ENCODE measurements around the gene ZNRF3.

Gene ZNRF3

DNA sequence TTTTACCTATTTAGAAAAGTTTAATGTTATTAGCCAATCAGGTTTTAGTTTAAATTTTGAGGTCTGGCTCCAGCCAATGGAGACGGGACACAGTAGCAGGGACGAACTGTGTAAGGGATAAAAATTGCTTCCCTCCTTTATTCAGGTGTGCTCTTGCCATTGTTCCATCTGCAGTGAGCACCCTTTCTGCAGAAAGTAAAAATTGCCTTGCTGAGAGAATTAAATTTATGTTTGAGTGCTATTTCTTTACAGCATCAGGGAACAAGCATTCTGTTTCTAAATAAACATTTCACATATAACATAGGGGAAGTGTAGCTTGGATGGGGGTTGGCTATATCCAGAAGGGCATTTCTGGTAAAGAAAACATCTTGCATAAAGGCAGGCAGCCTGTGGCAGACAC, 36.4 kb upstream of the ZNRF3 start:
- Histone ChIP-seq H3F3A (ENCODE audit: insufficient read depth) (no peaks in the 10 kb centered on the region), H3K4me2 (ENCODE audit: low read depth, low read length, poor library complexity, severe bottlenecking) (no peak overlapping the region), H3K79me2 (ENCODE audit: insufficient read depth, low read length) (no peaks in the 10 kb centered on the region), H3K36me3 (ENCODE audit: low read length) (no peaks in the 10 kb centered on the region), H3K9me2 (replicated peaks; ENCODE audit: insufficient read depth, low read length) (no peaks in the 10 kb centered on the region), H2AFZ (ENCODE audit: low read depth, low read length, severe bottlenecking) (no peak overlapping the region), H3K4me3 (ENCODE audit: insufficient read depth, low read length, poor library complexity, severe bottlenecking) (no peak overlapping the region), H4K20me1 (ENCODE audit: low read depth, low read length) (no peaks in the 10 kb centered on the region), H3K27ac (ENCODE audit: low read depth, low read length) (no peak overlapping the region), H3K9me3 (ENCODE audit: insufficient read depth, low read length) (no peaks in the 10 kb centered on the region), H3K27me3 (ENCODE audit: low read length) (no peaks in the 10 kb centered on the region), H3K9ac (ENCODE audit: low read length) (no peak overlapping the region)
- TF ChIP-seq, protein P1, sequence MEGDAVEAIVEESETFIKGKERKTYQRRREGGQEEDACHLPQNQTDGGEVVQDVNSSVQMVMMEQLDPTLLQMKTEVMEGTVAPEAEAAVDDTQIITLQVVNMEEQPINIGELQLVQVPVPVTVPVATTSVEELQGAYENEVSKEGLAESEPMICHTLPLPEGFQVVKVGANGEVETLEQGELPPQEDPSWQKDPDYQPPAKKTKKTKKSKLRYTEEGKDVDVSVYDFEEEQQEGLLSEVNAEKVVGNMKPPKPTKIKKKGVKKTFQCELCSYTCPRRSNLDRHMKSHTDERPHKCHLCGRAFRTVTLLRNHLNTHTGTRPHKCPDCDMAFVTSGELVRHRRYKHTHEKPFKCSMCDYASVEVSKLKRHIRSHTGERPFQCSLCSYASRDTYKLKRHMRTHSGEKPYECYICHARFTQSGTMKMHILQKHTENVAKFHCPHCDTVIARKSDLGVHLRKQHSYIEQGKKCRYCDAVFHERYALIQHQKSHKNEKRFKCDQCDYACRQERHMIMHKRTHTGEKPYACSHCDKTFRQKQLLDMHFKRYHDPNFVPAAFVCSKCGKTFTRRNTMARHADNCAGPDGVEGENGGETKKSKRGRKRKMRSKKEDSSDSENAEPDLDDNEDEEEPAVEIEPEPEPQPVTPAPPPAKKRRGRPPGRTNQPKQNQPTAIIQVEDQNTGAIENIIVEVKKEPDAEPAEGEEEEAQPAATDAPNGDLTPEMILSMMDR (IDR thresholded peaks at IDR 0.05; ENCODE audit: insufficient read depth, low read length, poor library complexity, severe bottlenecking) = no peak
- TF ChIP-seq EZH2phosphoT487 (conservative IDR thresholded peaks at IDR 0.05; ENCODE audit: low read length) = no peak

DNA sequence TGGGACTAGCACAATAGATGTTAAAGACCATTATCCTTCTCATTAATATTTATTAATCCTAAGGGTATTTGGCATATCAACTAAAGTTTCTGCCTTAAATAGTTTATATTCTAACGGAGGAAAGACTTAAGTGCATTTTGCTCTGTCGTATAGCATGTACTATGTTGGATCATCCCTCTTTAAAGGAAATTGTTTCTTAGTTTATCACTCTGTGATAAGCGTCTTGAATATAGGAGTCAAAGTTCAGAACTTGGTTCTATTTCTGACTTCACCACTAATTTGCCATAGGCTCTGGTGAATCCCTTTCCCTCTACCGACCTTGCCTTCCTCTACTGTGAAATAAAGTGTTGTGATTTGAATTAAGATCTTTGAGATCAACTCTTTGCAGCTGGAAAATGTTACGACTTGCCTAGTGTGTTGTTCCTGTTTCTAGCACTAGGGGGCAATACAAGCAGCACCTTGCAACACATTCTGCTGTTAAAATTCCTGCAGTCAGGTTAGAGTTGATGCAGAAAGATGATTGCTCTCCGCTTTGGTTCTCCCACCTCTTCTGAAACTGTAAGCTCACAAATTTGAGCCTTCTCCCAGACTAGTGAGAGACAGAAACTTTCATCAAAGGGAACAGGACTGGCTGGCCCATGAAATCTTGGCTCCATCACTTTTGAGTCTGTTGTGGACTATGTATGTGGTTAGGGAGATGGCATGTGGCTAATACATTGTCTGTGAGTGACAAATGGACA, 27.8 kb upstream of the ZNRF3 start:
- no peak overlapping the region for H3K4me2 ChIP-seq (ENCODE audit: low read depth, low read length, poor library complexity, severe bottlenecking)
- no peaks in the 10 kb centered on the region for H4K20me1 ChIP-seq (ENCODE audit: low read depth, low read length)
- no peaks in the 10 kb centered on the region for H3F3A ChIP-seq (ENCODE audit: insufficient read depth)
- no peaks in the 10 kb centered on the region for H3K9me3 ChIP-seq (ENCODE audit: insufficient read depth, low read length)
- no peaks in the 10 kb centered on the region for H3K79me2 ChIP-seq (ENCODE audit: insufficient read depth, low read length)
- no peaks in the 10 kb centered on the region for H3K27me3 ChIP-seq (ENCODE audit: low read length)
- H3K9ac ChIP-seq (ENCODE audit: low read length) = no peak overlapping the region
- H3K9me2 ChIP-seq (replicated peaks; ENCODE audit: insufficient read depth, low read length) = no peaks in the 10 kb centered on the region
- no peak overlapping the region for H3K4me3 ChIP-seq (ENCODE audit: insufficient read depth, low read length, poor library complexity, severe bottlenecking)
- no peak overlapping the region for H3K27ac ChIP-seq (ENCODE audit: low read depth, low read length)
- H2AFZ ChIP-seq (ENCODE audit: low read depth, low read length, severe bottlenecking) = no peak overlapping the region
- TF ChIP-seq EZH2phosphoT487 (conservative IDR thresholded peaks at IDR 0.05; ENCODE audit: low read length) = no peak
- TF ChIP-seq, protein P1 (IDR thresholded peaks at IDR 0.05; ENCODE audit: insufficient read depth, low read length, poor library complexity, severe bottlenecking) = peak; percentile 59
- H3K36me3 ChIP-seq (ENCODE audit: low read length) = no peaks in the 10 kb centered on the region

DNA sequence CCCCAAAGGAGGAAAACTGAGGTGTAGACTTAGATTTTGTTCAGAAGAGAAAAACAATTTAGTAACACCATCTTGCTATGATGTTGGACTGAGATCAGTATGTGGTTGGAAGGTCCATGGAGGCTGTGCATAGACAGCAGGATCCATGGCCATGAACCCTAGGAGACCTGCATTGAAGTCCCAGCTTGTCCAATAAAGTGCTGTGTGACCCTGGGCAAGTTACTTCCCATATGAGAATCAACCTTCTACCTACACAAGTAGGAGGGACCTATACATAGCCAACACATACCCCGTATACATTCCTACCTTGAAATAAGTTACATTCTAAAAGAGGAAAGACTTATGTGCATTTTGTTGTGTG, 27.3 kb upstream of the ZNRF3 start:
- no peak overlapping the region for H3K4me3 ChIP-seq (ENCODE audit: insufficient read depth, low read length, poor library complexity, severe bottlenecking)
- H3K4me2 ChIP-seq (ENCODE audit: low read depth, low read length, poor library complexity, severe bottlenecking) = no peak overlapping the region
- TF ChIP-seq, protein P1 (IDR thresholded peaks at IDR 0.05; ENCODE audit: insufficient read depth, low read length, poor library complexity, severe bottlenecking) = no peak
- TF ChIP-seq EZH2phosphoT487 (conservative IDR thresholded peaks at IDR 0.05; ENCODE audit: low read length) = no peak
- H3K79me2 ChIP-seq (ENCODE audit: insufficient read depth, low read length) = no peaks in the 10 kb centered on the region
- H2AFZ ChIP-seq (ENCODE audit: low read depth, low read length, severe bottlenecking) = no peak overlapping the region
- H3K27me3 ChIP-seq (ENCODE audit: low read length) = no peaks in the 10 kb centered on the region
- H4K20me1 ChIP-seq (ENCODE audit: low read depth, low read length) = no peaks in the 10 kb centered on the region
- H3K9ac ChIP-seq (ENCODE audit: low read length) = no peak overlapping the region
- no peak overlapping the region for H3K27ac ChIP-seq (ENCODE audit: low read depth, low read length)
- no peaks in the 10 kb centered on the region for H3K9me2 ChIP-seq (replicated peaks; ENCODE audit: insufficient read depth, low read length)
- H3K36me3 ChIP-seq (ENCODE audit: low read length) = no peaks in the 10 kb centered on the region
- H3K9me3 ChIP-seq (ENCODE audit: insufficient read depth, low read length) = no peaks in the 10 kb centered on the region
- no peaks in the 10 kb centered on the region for H3F3A ChIP-seq (ENCODE audit: insufficient read depth)

Data from SU-DHL-6 (cell line).